ENCODE data around the gene LCA5. TPM values are rescaled to one million over a fixed set of nuclear protein-coding genes. Genes with fewer than 3 reads are reported as not detected.

The LCA5 gene
- total RNA-seq, 1 experiment from 2014 or later = 0.73 TPM

GRCh38 chr6:79554305-79554704 is 17.1 kb upstream of the LCA5 start:
- Histone ChIP-seq H3K4me2 (ENCODE audit: low read length) (no peak overlapping the region), H2AFZ (ENCODE audit: low read length) (no peak overlapping the region), H3F3A (ENCODE audit: low read length, unreplicated experiment) (no peaks in the 10 kb centered on the region), H3K9ac (ENCODE audit: low read length) (no peak overlapping the region), H3K27ac (ENCODE audit: low read length) (no peak overlapping the region), H3K36me3 (ENCODE audit: low read depth, low read length) (no peaks in the 10 kb centered on the region), H4K20me1 (ENCODE audit: low read length) (no peaks in the 10 kb centered on the region), H3K27me3 (ENCODE audit: low read length) (no peaks in the 10 kb centered on the region), H3K4me1 (ENCODE audit: insufficient read depth, low read length) (no peaks in the 10 kb centered on the region), H3K9me2 (replicated peaks; ENCODE audit: low read length) (no peaks in the 10 kb centered on the region), H3K9me3 (ENCODE audit: low read length) (no peaks in the 10 kb centered on the region), H3K4me3 (ENCODE audit: low read length) (no peak overlapping the region), H3K79me2 (ENCODE audit: low read length) (no peaks in the 10 kb centered on the region)
- DNase-seq = no peak
- BruUV-seq (replicated peaks) = no TSS peak
- intact Hi-C loops (cut with micrococcal nuclease) = no loop called here
- ChIA-PET POLR2A (ENCODE audit: unreplicated experiment) (no interaction called here), CTCF (no interaction called here)
- TF ChIP-seq EZH2phosphoT487 (IDR thresholded peaks at IDR 0.05; ENCODE audit: borderline replicate concordance, low read length) (no peak), EZH2 (IDR thresholded peaks at IDR 0.05; ENCODE audit: low read length, unreplicated experiment) (no peak)
- TF ChIP-seq, protein P1, sequence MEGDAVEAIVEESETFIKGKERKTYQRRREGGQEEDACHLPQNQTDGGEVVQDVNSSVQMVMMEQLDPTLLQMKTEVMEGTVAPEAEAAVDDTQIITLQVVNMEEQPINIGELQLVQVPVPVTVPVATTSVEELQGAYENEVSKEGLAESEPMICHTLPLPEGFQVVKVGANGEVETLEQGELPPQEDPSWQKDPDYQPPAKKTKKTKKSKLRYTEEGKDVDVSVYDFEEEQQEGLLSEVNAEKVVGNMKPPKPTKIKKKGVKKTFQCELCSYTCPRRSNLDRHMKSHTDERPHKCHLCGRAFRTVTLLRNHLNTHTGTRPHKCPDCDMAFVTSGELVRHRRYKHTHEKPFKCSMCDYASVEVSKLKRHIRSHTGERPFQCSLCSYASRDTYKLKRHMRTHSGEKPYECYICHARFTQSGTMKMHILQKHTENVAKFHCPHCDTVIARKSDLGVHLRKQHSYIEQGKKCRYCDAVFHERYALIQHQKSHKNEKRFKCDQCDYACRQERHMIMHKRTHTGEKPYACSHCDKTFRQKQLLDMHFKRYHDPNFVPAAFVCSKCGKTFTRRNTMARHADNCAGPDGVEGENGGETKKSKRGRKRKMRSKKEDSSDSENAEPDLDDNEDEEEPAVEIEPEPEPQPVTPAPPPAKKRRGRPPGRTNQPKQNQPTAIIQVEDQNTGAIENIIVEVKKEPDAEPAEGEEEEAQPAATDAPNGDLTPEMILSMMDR (conservative IDR thresholded peaks at IDR 0.05; ENCODE audit: low read depth, low read length) = no peak
- ATAC-seq = no peak

GRCh38 chr6:79551401-79551800 is 14.2 kb upstream of the LCA5 start:
- no peaks in the 10 kb centered on the region for H3K4me1 ChIP-seq (ENCODE audit: insufficient read depth, low read length)
- no peak for ATAC-seq
- ChIA-PET CTCF (no interaction called here), POLR2A (ENCODE audit: unreplicated experiment) (no interaction called here)
- H4K20me1 ChIP-seq (ENCODE audit: low read length) = no peaks in the 10 kb centered on the region
- no peaks in the 10 kb centered on the region for H3K27me3 ChIP-seq (ENCODE audit: low read length)
- no peaks in the 10 kb centered on the region for H3K79me2 ChIP-seq (ENCODE audit: low read length)
- no peak for DNase-seq
- no peak for TF ChIP-seq EZH2phosphoT487 (IDR thresholded peaks at IDR 0.05; ENCODE audit: borderline replicate concordance, low read length)
- no peak for TF ChIP-seq EZH2 (IDR thresholded peaks at IDR 0.05; ENCODE audit: low read length, unreplicated experiment)
- TF ChIP-seq, protein P1 (conservative IDR thresholded peaks at IDR 0.05; ENCODE audit: low read depth, low read length) = no peak
- H3K36me3 ChIP-seq (ENCODE audit: low read depth, low read length) = no peaks in the 10 kb centered on the region
- H3K9me2 ChIP-seq (replicated peaks; ENCODE audit: low read length) = no peaks in the 10 kb centered on the region
- no peak overlapping the region for H3K4me3 ChIP-seq (ENCODE audit: low read length)
- no peak overlapping the region for H3K9ac ChIP-seq (ENCODE audit: low read length)
- no peak overlapping the region for H3K4me2 ChIP-seq (ENCODE audit: low read length)
- intact Hi-C loops (cut with micrococcal nuclease) = no loop called here
- no peaks in the 10 kb centered on the region for H3F3A ChIP-seq (ENCODE audit: low read length, unreplicated experiment)
- no TSS peak for BruUV-seq (replicated peaks)
- H3K27ac ChIP-seq (ENCODE audit: low read length) = no peak overlapping the region
- H3K9me3 ChIP-seq (ENCODE audit: low read length) = no peaks in the 10 kb centered on the region
- H2AFZ ChIP-seq (ENCODE audit: low read length) = no peak overlapping the region

DNA sequence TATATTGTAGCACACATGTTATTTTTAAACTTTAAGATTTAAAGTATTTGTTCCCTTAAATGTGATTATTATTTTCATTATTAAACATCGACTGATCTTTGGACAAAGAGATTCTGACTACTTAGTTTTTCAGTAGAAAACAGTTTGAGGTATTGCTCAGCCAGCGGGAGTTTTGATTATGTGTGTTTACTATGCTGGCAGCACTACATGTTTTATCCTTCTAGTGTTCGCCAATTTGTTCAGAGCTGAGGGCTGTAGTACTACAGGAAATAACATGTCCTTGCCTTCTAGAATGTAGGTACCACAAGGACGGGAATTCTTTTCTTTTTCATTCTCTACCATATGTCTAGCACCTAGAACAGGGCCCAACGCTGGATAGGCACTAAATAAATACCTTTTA is 11.1 kb upstream of the LCA5 start:
- DNase-seq (no peak), ATAC-seq (no peak)
- Histone ChIP-seq H3K4me1 (ENCODE audit: insufficient read depth, low read length) (peaks cover 18% of the 10 kb centered on the region), H4K20me1 (ENCODE audit: low read length) (no peaks in the 10 kb centered on the region), H3K9ac (ENCODE audit: low read length) (no peak overlapping the region), H3K4me3 (ENCODE audit: low read length) (no peak overlapping the region), H3K36me3 (ENCODE audit: low read depth, low read length) (no peaks in the 10 kb centered on the region), H3K9me3 (ENCODE audit: low read length) (no peaks in the 10 kb centered on the region), H2AFZ (ENCODE audit: low read length) (no peak overlapping the region), H3K9me2 (replicated peaks; ENCODE audit: low read length) (no peaks in the 10 kb centered on the region), H3K27ac (ENCODE audit: low read length) (no peak overlapping the region), H3K27me3 (ENCODE audit: low read length) (no peaks in the 10 kb centered on the region), H3F3A (ENCODE audit: low read length, unreplicated experiment) (peaks cover 8% of the 10 kb centered on the region), H3K79me2 (ENCODE audit: low read length) (no peaks in the 10 kb centered on the region), H3K4me2 (ENCODE audit: low read length) (no peak overlapping the region)
- BruUV-seq (replicated peaks) = no TSS peak
- intact Hi-C loops (cut with micrococcal nuclease) = no loop called here
- ChIA-PET POLR2A (ENCODE audit: unreplicated experiment) (interaction anchor here (0.6 kb wide), 1 partner anchor 163 kb away, joined by 3 read pairs; no protein-coding TSS in a partner anchor), CTCF (no interaction called here)
- TF ChIP-seq EZH2 (IDR thresholded peaks at IDR 0.05; ENCODE audit: low read length, unreplicated experiment) = no peak
- TF ChIP-seq, protein P1 (conservative IDR thresholded peaks at IDR 0.05; ENCODE audit: low read depth, low read length) = no peak
- no peak for TF ChIP-seq EZH2phosphoT487 (IDR thresholded peaks at IDR 0.05; ENCODE audit: borderline replicate concordance, low read length)
